NOMO-1 treated with dmso at 0.1 percent for 144 hours (cell line): Measurements from ENCODE around the gene STMN3.

Experiments
- DNase-seq: peaks from one replicate; lab custom pipeline; 2025; ENCODE audit not compliant: unreplicated experiment; lab: John Stamatoyannopoulos, UW

The STMN3 gene

GRCh38 chr20:63653041-63653973 is at the start of gene STMN3:
STMN3 (minus strand) TSS chr20:63653424; CDS start chr20:63653345, 79 bp downstream.
- DNase-seq = peak; percentile 94

- no peak for DNase-seq
Observed at GRCh38 chr20:63702036-63702665, 48.9 kb upstream of the STMN3 start.

- DNase-seq = no peak
Observed at GRCh38 chr20:63701329-63702035, 48.3 kb upstream of the STMN3 start.

- no peak for DNase-seq
Observed at GRCh38 chr20:63701051-63701328, 47.8 kb upstream of the STMN3 start.

- no peak for DNase-seq
Observed at GRCh38 chr20:63700199-63701050, 47.2 kb upstream of the STMN3 start.

GRCh38 chr20:63699466-63700198 is 46.4 kb upstream of the STMN3 start:
- no peak for DNase-seq

- DNase-seq = no peak
Observed at GRCh38 chr20:63698739-63699465, 45.7 kb upstream of the STMN3 start.

- DNase-seq = no peak
Observed at GRCh38 chr20:63697868-63698545, 44.8 kb upstream of the STMN3 start.

GRCh38 chr20:63697357-63697867 is 44.2 kb upstream of the STMN3 start:
- no peak for DNase-seq

GRCh38 chr20:63696628-63697356 is 43.6 kb upstream of the STMN3 start, which contains the start of gene TNFRSF6B:
TNFRSF6B (plus strand) TSS chr20:63696652; CDS start chr20:63696768, 116 bp downstream.
- DNase-seq = no peak

GRCh38 chr20:63696306-63696627 is 43.0 kb upstream of the STMN3 start:
- no peak for DNase-seq

GRCh38 chr20:63695424-63696305 is 42.4 kb upstream of the STMN3 start:
- no peak for DNase-seq

- no peak for DNase-seq
Observed at GRCh38 chr20:63694584-63695423, 41.6 kb upstream of the STMN3 start.

GRCh38 chr20:63693733-63694583 is 40.7 kb upstream of the STMN3 start:
- no peak for DNase-seq

GRCh38 chr20:63693083-63693732 is 40.0 kb upstream of the STMN3 start:
- DNase-seq = no peak
